Activated CD4-positive, CD25-positive, alpha-beta regulatory T cell treated with anti-CD3 and anti-CD28 coated beads, Interleukin-2, amount 50 U/mL, for 24 hours (primary cell): ENCODE results near the gene P2RX1.

Experiments
- ATAC-seq, 2 donors: fragments of 150-1000 bp; cut with Tn5 transposase; one replicate each; pipeline ENCODE4 v1.10.0; 2021; ENCODE audit warnings: mild to moderate bottlenecking in 1 of 2, moderate library complexity in 1 of 2

Gene P2RX1

DNA sequence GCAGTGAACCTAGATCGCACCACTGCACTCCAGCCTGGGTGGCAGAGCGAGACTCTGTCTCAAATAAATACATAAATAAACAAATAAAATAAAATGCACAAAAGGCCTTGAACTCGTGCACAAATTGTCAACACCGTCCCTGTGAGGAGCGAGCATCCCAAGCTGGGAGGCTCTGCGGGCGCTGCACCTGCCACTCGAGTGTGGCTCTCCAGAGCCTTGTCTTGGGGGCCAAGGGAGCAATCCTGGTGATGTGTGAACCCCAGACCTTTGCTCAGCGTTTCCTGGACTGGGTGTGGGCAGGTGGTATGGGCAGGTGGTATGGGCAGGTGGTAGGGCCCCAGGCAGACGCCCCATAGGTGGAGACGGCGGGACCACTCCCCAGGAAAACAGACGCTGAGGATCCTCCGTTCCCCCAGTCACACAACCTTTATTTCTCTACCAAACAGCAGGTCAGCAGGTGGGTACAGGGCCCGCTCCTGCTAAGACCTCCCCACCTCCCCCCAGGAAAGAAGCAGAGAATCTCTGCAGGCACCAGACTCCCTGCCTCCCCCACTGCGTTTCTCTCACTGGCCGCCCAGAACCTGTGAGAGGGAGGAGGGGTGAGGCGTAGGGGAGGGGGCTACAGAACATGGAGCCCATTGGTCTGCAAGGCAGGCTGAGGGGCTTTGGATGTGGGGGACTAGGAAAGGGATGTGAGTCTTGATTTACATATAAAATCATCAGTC is 7.4 kb upstream of the P2RX1 start:
- no peak for ATAC-seq

DNA sequence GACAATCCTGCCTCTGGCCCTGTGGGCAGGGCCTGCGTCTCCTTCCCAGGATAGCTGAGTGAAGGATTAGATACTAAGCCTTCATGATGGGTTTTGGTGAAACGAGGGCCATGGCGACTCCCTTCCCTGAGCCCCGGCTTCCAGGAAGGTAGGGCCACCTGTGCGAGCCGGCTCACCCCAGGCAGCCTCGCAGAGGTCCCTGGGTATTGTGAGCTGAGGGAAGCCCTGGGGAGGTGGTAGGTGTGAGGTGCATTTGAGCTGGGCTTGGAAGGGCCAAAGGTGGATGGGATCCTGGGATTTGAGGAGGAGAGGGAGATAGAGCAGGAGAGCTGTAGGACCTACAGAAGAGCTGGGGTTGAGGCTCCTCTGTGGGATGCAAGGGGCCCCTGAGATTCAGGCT is 6.5 kb upstream of the P2RX1 start:
- no peak for ATAC-seq

DNA sequence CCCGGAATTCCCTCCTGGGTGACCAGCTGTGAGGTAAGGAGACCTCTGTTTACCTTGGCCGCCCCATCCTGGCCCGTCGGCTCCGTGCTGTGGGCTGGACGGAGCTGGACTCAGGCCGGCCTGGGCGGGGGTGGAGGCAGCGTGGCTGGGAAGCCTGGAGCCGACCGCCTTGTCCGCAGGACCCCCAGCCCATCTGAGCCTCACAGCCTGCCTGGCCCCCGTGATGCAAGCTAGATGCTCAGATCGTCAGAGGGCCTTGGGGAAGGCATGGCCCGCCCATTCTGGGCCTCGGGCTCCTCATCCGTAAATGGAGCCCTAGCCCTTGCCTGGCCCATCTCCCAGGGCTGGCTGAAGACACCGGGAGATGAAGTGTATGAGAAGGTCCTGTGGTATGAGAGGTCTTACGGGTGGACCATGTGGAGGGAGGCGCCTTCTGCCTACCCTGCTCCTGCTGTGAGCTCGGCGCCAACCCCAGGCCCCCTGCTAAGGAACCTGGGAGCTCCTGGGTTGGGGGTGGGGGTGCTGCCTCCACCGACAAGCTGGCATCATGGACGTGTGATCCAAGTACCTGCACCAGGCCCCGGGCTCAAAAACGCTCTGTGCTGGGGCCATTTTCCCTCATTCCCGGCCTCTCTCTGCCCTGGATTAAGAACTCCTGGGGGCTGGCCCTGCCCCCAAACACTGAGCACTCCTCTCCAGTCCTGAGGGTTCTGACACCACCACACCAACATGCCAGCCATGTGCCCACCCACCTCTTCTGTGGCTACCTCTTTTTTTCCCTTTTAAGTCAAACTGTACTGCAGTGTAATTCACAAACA is 5.4 kb upstream of the P2RX1 start:
- ATAC-seq, result no peak

DNA sequence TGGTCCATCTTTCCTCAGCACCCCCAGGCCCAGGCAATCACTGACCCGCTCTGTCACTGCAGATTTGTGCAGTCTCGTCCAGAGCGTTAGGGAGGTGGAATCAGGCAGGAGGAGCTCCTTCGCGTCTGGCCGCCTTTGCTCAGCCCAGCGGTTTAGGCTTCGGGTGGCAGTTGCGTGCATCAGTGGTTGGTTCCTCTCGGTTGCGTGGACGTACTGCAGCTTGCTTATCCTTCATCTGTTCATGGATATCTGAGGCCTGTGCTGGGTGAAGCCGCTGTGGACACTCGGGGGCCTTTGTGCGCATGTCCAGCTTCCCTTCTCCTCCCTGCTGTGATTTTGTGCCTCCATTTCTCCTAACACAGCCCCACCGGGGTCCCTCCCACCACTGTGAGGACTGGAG is 4.7 kb upstream of the P2RX1 start:
- no peak for ATAC-seq

DNA sequence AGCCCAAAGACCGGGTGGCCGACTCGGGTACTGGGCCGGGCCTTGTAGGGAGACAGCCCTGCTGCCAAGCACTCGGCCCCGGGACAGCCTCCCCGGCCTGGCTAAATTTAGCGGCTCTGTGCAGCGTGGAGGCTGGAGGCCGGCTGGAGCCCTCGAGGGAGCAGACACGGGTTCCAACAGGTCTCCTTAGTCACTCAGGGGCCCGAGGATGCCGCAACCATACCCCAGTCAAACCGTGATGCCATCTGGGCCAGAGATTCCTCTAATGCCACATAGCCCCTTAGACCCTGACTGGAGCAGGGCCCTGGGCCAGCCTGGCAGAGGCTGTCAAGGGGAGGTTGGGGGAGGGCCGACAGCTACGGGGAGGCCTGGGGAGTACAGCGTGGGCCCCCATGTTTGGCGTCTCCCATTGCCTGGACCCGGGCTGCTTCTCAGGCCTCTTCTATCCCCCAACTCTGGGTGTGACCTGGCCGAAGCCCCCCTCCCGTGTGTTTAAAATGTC is 2.9 kb upstream of the P2RX1 start:
- ATAC-seq, result no peak

DNA sequence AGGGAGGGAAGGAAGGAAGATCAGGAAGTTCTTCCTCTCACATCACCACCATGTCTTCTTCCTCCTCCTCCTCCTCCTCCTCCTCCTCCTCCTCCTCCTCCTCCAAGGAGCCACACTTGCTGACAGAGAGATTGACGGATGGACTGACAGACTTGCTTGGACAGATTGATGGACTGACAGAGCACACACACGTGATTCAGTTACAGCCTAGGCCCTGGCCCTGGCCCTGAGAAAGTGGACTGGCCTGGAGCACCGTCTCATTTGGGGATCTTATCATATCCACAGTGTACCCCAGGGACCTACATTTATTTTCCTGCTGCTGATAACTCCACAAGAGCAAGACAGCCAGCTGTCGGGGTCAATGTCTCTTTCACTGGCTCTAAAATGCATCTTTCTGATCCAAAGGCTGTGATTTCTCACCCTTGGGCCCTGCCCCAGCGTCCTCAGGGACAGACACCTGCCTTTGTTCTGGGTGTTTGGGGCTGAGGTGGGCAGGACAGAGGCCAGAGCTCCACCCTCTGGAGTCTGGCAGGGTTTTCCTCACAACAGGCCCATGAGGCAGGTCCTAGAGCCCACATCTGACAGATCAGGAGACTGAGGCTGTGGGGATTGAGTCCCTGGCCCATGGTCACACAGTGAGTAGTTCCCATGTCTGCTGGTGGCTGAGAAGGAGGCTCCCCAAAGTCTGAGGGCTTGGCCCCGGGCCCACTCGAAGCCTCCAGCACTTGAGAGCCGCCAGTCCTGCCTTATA is 2.3 kb upstream of the P2RX1 start:
- no peak for ATAC-seq

DNA sequence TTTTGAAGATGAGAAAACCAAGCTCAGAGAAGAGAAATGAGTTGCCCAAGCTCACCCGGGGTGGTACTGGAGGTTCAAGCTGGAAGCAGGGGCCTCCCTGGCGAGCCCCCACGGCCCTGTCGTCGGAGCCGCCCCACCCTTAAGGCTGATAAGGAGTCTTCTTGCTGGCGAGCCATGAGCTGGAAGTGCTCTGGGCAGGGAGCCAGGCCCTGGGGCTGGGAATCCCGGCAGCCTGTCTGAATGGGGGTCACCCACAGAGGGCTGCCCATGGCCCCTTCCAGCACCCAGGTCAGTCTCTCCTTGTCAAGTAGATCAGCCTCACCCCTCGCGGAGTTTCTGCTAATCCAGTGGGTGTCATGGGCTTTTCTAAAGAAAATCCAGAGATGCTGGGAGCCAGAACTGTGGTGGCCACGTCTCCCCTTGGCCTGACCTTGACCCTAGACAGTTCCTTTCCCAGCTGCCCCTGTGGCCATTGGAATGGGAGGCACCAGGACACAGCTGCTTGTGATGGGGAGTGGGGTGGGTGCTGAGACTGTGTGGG is 1.2 kb upstream of the P2RX1 start:
- ATAC-seq, result no peak

DNA sequence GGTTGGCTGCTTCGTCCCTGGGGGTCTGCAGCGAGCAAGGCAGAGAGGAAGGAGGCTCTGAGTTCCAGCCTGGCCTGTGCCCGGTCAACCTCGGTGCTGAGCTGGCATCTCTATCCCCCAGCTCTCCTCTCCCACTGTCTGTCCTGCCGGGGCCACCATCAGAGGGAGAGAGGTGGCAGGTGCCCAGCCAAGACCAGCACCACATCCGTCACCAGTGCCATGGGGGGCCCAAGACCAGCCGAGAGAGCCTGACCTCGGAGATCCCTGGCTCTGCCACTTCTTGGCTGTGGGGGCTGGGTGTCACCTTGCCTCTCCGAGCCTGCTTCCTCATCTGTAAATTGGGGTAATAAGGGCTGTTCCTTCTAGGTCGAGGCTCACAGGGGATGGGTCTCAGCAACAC is 560 bp upstream of the P2RX1 start:
- no peak for ATAC-seq

DNA sequence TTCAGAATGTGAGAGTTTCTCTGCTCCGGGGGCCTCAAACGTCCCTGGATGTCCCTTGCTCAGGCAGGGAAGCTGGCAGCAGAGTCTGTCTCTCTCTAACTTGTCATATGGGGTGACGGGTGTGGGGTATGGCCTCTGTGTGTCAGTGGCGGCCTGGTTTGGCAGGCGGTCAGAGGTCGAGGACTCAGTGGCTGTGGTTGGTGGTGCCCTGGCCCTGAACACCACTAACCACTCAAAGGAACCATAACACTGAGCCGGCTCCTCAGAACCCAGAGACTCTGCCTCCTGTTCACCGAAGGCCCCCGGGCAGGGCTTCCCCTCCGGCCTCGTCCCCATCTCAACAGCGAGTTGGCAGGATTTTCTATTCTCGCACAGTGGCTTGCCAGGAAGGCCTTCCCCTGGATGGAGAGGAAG is 677 bp downstream of the P2RX1 start:
- ATAC-seq, result no peak

DNA sequence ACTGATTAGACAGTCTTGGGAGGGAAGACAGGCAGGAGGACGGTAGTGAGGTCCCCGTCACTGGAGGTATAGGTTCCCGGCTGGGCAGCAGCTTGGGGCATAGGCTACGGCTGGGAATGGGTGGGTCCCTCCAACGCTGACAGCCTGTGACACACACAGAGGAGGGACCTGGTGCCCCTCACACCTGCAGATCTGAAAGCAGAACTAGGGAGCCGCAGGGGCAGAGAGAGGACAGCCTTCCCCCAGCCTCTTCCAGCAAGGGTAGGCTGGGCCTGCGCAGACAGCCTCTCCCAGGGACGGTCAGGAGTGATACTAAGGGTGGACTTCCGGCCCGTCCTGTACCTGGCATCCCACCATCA is 2.0 kb downstream of the P2RX1 start:
- no peak for ATAC-seq

DNA sequence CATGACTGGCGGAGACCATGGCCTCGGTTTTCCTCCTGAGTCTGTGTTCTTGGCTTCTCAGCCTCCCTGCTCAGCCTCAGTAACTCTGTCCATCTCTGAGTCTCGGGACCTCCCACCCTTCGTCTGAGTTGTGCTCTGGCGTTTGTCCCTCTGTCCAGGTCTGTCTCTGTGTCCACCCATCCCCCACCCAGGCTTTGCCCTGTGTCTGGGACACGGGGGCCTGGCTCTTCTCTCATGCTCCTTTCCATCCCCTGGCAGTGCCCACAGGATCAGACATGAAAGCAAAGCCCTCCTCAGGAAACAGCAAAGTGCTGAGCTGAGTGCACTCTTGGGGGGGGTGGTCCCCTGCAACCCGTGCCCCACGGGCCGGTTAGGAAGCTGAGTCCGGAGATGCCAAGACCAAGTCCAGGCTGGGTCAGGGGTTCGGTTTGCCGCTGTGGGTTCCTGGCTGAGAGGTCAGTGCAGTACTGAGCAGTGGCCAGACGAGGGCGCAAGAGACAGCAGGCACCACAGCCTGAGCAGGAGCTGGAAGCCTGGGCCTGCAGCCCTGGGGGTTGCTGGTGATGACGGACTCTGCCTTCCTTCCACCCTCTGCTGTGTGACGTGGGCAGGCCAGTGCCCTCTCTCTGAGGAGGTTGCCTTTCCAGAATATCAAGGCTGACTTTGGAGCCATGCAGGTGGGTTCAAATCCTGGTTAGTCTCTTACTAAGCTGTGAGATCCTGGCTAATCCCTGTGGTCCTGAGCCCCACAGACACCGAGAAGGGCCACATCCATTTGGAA is 2.5 kb downstream of the P2RX1 start:
- ATAC-seq, result peak; percentile 66 to 68

DNA sequence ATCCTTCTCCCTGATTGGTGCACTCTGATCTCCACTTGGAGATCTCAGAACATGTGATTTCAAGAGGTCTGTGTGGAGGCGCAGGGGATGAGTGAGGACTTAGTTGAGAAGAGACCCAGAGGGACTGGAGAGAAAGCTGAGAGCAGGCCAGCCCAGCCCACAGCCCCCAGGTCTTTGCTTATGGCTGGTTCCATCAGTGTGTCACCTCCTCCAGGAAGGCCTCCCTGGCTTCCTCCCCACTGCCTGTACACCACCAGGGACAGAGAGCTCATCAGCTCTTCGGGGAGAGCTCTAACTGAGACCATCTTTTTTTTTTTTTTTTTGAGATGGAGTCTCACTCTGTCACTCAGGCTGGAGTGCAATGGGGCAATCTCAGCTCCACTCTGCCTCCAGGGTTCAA is 3.4 kb downstream of the P2RX1 start:
- ATAC-seq, result no peak

DNA sequence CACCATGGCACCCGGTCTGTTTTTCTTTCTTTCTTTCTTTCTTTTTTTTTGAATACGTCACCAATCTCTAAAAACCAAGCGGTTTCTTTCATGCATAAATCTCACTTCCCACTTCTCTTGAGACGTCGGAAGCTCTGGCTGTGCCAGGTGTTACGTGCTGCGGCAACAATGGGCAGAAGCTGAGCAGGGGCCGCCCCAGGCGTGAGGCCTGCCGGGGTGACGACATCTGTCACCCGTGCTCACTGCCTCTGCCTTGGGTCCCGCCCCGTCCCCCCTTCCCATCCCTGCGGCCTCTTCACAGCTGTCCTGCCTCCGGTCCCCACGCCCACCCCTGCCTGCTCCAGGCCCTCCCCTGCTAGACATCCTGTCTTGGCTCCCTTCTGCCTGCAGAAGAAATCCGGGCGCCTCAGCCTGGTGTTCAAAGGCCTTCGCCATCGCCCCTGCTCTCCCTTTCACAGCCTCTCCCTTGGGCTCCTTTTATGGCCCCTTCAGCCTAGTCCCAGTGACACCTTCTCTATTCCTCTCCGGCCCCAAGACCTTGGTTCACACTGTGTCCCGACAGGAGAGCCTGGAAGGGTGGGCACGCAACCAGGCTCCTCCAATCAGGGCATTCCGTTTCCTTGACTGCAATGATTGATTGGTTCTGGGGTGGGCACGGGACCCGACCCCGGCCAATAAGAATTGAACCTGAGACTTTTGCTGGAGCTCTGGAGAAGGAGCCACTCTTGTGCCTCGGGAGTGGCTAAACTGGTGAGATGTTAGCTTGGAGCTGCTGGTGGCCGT is 4.8 kb downstream of the P2RX1 start:
- peak; percentile 84 to 88 for ATAC-seq

DNA sequence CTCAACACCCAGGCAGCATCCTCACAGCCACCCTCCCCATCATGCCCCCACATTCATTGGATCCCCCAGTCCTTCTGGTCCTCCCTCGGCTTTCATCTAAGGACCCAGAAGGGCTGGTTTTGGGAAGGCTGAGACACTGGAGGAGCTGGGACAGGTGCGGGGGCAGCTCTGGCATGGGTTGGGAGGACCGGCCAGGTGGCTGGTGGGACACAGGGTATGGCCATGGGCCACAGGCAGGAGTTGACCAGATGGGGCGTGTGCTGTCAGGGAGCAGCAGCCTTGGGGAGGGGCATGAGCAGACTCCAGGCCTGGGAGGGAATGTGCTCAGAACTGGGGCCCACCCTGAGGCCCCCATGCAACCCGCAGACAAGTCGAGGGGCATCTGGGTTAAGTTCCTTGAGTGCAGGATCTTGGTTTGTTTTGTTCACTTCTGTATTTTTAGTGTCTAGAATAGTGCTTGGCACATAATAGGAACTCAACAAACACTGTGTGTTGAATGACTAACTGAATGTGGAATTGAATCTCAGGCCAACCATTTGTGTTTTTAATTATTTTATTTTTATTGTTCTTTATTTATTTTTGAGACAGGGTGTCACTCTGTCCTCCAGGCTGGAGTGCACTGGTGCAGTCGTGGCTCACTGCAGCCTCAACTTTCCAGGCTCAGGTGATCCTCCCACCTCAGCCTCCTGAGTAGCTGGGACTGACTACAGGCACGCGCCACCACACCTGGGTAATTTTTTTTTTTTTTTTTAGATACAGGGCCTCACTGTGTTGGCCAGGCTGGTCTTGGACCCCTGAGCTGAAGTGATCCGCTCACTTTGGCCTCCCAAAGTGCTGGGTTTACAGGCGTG is 5.6 kb downstream of the P2RX1 start:
- no peak for ATAC-seq

DNA sequence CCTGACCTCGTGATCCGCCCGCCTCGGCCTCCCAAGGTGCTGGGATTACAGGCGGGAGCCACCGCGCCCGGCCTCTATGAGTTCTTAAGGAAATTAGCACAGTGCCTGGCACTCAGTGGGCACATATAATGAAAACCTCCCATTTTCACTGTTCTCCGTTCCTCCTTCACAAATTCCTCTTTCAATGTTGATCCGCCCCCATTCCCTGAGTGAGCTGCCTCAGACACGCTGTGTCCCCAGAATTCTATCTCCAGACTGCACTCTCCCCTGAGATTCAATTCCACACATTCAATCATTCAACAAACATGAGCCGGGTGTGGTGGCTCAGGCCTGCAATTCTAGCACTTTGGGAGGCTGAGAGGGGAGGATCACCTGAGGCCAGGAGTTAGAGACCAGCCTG is 7.0 kb downstream of the P2RX1 start:
- no peak for ATAC-seq

DNA sequence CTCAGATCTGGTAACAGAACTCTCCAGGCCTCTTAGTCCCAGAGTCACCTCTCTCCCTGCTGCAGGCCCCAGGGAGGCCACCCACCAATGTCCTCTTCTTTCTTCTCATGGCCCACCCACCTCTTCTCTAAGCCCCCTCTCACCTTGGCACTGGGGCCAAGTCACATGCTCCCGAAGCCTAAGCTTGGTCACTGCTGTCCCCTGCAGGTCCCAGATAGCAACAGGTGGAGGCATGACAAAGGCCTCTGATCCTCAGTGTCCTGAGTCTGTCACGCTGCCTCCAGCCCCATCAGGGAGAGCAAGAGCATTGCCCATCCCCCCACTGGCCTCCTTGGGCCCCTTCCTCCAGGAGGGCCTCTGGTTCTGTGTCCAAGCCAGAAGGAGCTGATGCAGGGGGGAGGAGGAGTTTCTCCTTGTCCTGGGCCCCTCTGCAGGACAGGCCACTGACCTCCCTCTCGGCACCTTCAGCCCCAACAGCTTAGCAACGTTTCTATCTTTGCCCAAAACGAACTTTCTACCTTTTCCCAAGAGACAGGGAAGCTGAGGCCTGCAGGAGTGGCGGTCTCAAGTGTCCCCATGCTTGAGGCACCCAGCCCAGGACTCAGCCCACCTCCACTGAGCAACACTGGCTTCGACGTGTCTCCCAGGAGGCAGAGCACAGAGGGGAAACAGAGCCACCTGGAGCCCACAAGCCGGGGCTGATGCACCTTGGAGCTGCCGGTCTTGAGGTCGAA is 8.6 kb downstream of the P2RX1 start:
- no peak for ATAC-seq

DNA sequence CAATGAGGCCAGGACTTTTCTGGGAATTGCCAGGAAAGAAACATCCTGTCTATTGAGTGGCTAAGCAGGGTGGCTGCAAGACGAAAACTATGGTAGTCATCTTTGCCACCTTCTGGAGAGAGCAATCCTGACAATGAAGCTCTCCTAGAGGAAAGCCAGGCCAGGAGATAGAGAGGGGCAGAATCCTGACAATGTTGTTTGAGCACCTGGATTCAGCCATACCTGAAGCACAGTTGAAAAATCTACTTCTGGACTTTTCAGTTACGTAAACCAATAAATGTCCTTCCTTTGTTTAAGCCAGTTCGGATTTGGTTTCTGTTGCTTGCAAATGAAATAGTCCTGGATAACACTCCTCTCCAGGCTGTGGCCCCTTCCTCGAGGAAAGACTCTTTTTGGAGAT is 9.4 kb downstream of the P2RX1 start:
- no peak for ATAC-seq

DNA sequence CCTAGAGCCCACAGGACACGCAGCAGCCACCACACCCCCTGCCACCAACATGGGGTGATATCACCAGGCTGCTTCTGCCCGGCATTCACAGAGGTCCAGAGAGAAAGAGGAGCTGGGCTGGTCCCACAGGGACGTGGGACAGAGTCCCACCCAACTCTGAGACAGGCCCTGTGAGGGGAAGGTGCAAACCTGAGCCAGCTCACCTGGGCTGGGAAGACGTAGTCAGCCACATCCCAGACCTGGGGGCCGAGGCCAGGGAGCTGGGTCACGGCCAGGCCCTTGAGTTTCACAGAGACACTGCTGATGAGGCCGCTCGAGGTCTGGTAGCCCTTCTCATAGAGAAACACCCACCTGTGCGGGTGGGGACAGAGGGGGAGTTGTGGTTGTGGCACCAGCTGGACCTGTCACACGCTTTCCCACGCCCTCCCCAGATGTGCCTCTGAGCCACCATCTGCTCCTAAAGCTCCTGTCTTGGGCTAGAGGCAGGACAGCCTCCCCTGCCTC is 11.2 kb downstream of the P2RX1 start:
- ATAC-seq, result no peak

DNA sequence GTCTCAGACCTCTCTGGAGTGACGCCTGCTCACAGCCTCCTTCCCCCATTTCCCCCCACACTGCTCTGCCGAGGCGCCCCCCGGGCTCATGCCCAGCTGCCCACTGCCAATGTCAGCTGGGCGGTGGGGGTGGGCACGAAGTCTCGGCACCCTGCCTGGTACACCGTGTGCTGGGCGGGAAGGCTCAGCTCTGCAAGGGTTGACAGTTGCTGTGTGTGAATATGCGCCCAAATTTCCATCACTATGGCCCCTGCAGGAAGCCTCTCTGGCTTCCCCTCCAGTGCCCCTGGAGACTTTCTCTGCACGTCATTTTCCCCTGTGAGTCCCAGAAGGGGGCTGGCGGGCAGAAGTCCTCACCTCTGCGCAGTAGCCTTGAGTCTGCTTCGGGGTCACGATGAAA is 11.8 kb downstream of the P2RX1 start:
- ATAC-seq, result peak in 1 of 2 donors; percentile 27

DNA sequence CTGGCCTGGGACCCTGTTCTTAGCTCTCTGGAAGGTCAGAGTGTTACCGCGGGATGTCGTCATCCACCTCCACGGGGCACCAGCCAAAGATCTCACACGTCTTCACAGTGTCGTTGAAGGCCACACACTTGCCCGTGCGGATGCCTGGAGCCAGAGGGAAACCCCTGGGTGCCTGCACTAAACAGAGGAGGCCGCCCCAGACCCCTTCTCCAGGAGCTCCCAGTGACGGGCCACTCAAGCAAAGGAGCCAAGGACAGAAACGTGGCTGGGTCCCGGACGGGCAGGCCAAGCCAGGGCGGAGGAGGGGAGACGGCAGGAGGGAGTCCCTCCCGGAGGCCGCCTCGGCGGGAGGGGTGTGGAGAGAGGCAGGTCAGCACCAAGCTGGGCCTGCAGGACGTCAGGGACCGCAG is 12.4 kb downstream of the P2RX1 start:
- ATAC-seq, result no peak
